ENCODE measurements around the gene KAZALD1.

Gene KAZALD1

GRCh38 chr10:101095004-101095403, 33.2 kb downstream of the KAZALD1 start:
- DNase-seq (ENCODE audit: low spot score), result no peak

DNA sequence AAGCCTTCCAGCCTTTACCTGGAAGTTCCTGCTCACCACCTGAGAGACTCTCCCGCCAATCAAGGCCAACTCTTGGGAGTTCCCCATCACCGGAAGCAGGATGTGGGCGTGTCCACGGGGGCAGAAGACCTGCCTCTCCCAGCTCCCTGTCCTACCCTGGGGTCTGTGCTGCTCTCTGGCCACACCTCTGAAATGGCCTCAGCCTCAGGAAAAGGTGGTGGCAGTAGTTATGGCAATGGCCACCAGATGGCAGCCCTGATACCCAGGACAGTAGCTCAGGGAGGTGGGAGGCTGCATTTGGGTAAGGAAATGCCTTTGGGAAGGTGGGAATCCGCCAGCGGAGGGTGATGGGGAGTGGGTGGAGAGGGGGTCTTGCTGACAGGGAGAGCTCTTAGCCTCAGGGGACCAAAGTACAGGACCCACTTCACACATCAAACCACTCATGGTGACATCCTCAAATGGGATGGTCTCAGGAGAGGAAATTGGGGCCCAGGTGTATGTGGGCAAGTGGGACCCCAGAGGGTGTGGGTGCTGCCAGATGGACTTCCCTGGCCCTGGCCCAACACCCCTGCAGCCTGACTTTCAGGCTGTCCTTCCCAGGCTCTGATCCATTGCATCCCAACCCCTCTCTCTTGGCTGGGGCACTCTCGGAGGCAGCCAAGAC, 33.9 kb downstream of the KAZALD1 start:
- DNase-seq (ENCODE audit: low spot score), result peak; percentile 80

- no peak for DNase-seq (ENCODE audit: low spot score)
Observed at GRCh38 chr10:101096378-101096777, 34.6 kb downstream of the KAZALD1 start.

DNA sequence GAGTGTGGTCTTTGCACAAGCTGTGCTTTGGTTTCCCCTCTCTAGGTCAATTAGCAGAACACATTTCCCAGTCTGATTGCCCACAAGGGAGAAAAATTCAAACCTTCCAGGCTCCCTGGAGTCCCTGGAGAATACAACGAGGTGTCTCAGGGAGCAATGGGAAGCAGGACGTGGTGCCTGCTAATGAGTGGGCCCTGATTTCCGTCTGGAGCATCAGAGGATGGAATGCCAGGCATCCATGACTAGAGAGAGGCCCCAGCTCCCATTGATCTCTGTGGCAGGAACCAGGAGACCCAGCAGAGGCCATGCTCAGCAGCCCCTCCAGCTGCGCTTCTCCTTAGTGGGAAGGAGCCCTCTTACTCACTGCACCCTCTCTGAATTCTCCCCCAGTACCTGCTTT, 36.1 kb downstream of the KAZALD1 start:
- DNase-seq (ENCODE audit: low spot score), result no peak

DNA sequence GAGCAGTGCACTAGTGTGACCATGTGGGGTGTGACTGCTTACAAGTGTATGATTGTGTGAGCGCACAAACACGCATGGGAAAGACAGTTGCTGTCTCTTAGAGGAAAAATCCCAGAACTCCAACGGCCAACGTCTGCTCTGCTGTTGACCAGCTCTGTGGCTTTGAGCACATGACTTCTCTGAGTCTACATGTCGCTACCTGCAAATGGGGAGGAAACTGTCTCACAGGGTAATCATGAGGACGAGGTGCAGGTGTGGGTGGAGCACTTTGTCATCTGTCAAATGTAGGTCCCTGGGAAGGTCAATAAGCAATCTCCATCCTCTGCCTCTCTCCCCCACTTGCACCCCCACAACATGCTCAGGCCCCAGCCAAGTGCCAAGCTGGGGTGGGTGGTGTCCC, 38.1 kb downstream of the KAZALD1 start:
- no peak for DNase-seq (ENCODE audit: low spot score)

- no peak for DNase-seq (ENCODE audit: low spot score)
Observed at GRCh38 chr10:101101372-101101881, 39.6 kb downstream of the KAZALD1 start.

GRCh38 chr10:101103430-101103829, 41.6 kb downstream of the KAZALD1 start:
- DNase-seq (ENCODE audit: low spot score), result no peak

DNA sequence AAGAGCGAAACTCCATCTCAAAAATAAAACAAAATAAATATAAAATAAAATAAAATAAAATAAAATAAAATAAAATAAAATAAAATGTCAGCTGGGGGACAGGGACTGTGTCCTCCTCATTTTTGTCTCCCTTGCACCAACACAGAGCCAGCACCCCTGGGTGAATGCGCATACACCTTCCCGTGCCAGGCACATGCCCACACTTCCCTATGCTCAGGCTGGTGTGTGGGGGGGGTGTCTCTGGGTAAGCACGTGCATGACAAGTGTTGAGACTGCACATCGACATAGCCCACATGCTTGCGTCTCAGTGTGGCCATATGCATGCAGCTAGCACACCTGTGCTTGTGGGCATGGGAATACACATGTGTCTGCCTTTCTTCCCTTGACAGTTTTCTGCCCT, 44.6 kb downstream of the KAZALD1 start:
- DNase-seq (ENCODE audit: low spot score), result no peak

DNA sequence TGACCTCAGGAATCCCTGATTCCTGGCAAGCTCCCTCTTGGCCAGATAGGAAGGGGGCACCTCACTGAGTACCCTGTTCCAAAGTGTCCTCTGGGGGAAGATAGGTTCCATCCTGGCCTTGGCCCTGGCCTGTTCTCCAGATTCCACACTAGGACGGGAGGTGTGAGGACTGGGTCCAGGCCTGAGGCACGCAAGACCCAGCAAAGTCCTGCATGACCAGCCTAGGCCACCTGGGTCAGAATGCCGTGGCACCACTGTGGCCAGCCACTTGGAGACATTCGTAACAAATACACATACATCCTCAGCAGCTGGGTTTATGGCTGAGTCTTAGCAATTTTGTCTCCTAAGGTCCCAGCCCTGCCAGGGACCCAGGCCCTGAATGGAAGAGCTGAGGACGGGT, 46.0 kb downstream of the KAZALD1 start:
- DNase-seq (ENCODE audit: low spot score), result no peak

- no peak for DNase-seq (ENCODE audit: low spot score)
Observed at GRCh38 chr10:101110856-101111523, 49.2 kb downstream of the KAZALD1 start.

GRCh38 chr10:101111547-101111946, 49.8 kb downstream of the KAZALD1 start:
- DNase-seq (ENCODE audit: low spot score), result no peak

GRCh38 chr10:101112799-101113594, 51.2 kb downstream of the KAZALD1 start:
- no peak for DNase-seq (ENCODE audit: low spot score)

- DNase-seq (ENCODE audit: low spot score), result no peak
Observed at GRCh38 chr10:101113890-101114403, 52.2 kb downstream of the KAZALD1 start.

- DNase-seq (ENCODE audit: low spot score), result no peak
Observed at GRCh38 chr10:101114646-101115045, 52.9 kb downstream of the KAZALD1 start.
